ENCODE measurements around the gene PCLO. TPM values are rescaled to one million over a fixed set of nuclear protein-coding genes. Genes with fewer than 3 reads are reported as not detected.
A peak's percentile ranks its signal among the peaks of the same experiment; 100 is the strongest.

PCLO gene
- polyA plus RNA-seq, 2 of the 4 experiments (the other 2 are of a cell fraction) = 0.41 to 1.1 TPM

- ATAC-seq (no peak), FAIRE-seq (no peak), DNase-seq (ENCODE audit: low read depth in 1 of 2, low spot score in 1 of 2) (no peak)
- Histone ChIP-seq H3K27ac (no peak overlapping the region), H3K4me2 (no peak overlapping the region), H3K9me3 (no peaks in the 10 kb centered on the region; the same call in 2 of the 3 replicates), H3K4me3 (no peak overlapping the region), H3K4me1 (no peaks in the 10 kb centered on the region)
- ChIA-PET POLR2A (no interaction called here), CTCF (no interaction called here)
- TF ChIP-seq RFX5 (IDR thresholded peaks at IDR 0.05) = no peak
- no peak for TF ChIP-seq FOSL2 (IDR thresholded peaks at IDR 0.05)
- no peak for TF ChIP-seq FOSL2 (CRISPR knock-in tag; IDR thresholded peaks at IDR 0.05)
- no peak for TF ChIP-seq ELK1 (IDR thresholded peaks at IDR 0.05; ENCODE audit: low read depth, low read length)
- TF ChIP-seq KDM5A (IDR thresholded peaks at IDR 0.05) = no peak
- no peak for TF ChIP-seq HOXB5 (CRISPR knock-in tag; IDR thresholded peaks at IDR 0.05)
These were observed 164.2 kb downstream of the PCLO start for GRCh38 chr7:82998436-82998835.

DNA sequence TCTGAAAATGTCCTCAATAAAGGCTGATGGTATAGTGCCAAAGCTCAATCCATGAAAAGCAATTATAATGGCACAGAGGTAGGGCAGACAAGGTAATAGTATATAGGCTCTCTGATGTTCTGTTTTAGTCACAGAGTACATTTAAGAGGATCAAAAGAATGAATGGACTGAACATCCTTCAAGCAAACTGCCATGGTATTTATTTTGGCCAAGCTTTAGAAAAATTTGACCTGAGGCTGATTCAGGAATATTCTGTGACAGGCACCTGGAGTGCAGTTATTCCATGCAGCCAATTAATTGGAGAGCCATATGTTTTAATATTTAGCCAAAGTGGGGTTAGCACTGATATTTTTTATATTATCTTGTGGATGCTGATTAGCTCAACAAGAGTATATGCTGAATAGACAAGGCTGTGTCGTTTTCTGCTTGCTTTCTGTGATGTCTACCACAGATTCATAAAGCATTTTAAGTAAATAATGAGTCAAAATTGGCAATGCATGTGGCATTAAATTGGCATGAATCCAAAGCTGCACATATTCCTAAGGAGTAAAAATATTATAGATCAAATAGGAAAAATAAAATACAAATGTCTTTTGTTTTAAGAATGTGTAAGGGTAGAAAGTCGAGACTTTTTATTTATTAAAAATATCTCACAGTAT is 177.4 kb downstream of the PCLO start:
- WGBS (ENCODE audit: missing lambda C conversion rate) = 9% methylated on average over 2 of the region's 2 CpGs
- no peak overlapping the region for H3K27ac ChIP-seq
- TF ChIP-seq TP53 (CRISPR knock-in tag; IDR thresholded peaks at IDR 0.05) (no peak), JUN (IDR thresholded peaks at IDR 0.05) (no peak), MAFK (IDR thresholded peaks at IDR 0.05; ENCODE audit: partially characterized antibody) (peak; percentile 4), HEYL (CRISPR knock-in tag; IDR thresholded peaks at IDR 0.05) (no peak)
- peak in 1 of 2 experiments; percentile 25 for DNase-seq (ENCODE audit: low read depth in 1 of 2, low spot score in 1 of 2)
- peak overlapping the region; percentile 17 for H3K4me2 ChIP-seq
- FAIRE-seq = no peak
- no peaks in the 10 kb centered on the region for H3K9me3 ChIP-seq
- CTCF ChIA-PET = no interaction called here
- H3K4me3 ChIP-seq = no peak overlapping the region
- peak in 1 of 2 experiments; percentile 38; a peak in 1 of 6 replicates for ATAC-seq
- peaks cover 15% of the 10 kb centered on the region for H3K4me1 ChIP-seq
- POLR2A ChIA-PET = no interaction called here

GRCh38 chr7:82980130-82980788 is 182.4 kb downstream of the PCLO start:
- FAIRE-seq (no peak), DNase-seq (ENCODE audit: low read depth in 1 of 2, low spot score in 1 of 2) (no peak), ATAC-seq (no peak)
- H3K4me1 ChIP-seq = peaks cover 9% of the 10 kb centered on the region
- no peak overlapping the region for H3K27ac ChIP-seq
- 65% methylated on average over 4 of the region's 4 CpGs for WGBS (ENCODE audit: missing lambda C conversion rate)
- ChIA-PET CTCF (no interaction called here), POLR2A (no interaction called here)
- H3K4me2 ChIP-seq = no peak overlapping the region
- H3K4me3 ChIP-seq = no peak overlapping the region
- TF ChIP-seq PBX3 (IDR thresholded peaks at IDR 0.05) (no peak), HDAC2 (IDR thresholded peaks at IDR 0.05) (no peak), ZSCAN20 (CRISPR knock-in tag; IDR thresholded peaks at IDR 0.05) (no peak), MYC (IDR thresholded peaks at IDR 0.05; ENCODE audit: borderline replicate concordance, low read length) (no peak), E2F6 (IDR thresholded peaks at IDR 0.05; ENCODE audit: borderline replicate concordance, low read depth) (no peak), CHD2 (IDR thresholded peaks at IDR 0.05; ENCODE audit: low read length, partially characterized antibody) (no peak), NPAS2 (CRISPR knock-in tag; IDR thresholded peaks at IDR 0.05; ENCODE audit: borderline replicate concordance) (no peak), KDM1A (IDR thresholded peaks at IDR 0.05; ENCODE audit: low read depth) (no peak)
- H3K9me3 ChIP-seq = no peaks in the 10 kb centered on the region

Measured in A549 (cell line).